Heart left ventricle (tissue), 16 donors: ENCODE results near the gene ADCY7. TPM values are rescaled to one million over a fixed set of nuclear protein-coding genes. Genes with fewer than 3 reads are reported as not detected.

Source experiments
- ATAC-seq, 4 donors: fragments of 200-7000 bp; cut with Tn5 transposase; one replicate each; pipeline ENCODE4 v1.9.1; 2020 to 2022; ENCODE audit warnings: moderate library complexity in 4 of 4, mild to moderate bottlenecking in 3 of 4, moderate number of reproducible peaks in 1 of 4
- DNase-seq, 5 donors: peaks; one replicate each; pipeline ENCODE4 v3.0.0-alpha.2; 2020
- H3K27ac ChIP-seq, 12 donors: fragments of 200-600 bp; sonication (generic) in 4 of 12; one replicate each; pipeline versions ENCODE4 v1.5.0 to v1.8.0; 2016 to 2022; ENCODE audit warnings: mild to moderate bottlenecking in 2 of 12
- H3K27me3 ChIP-seq, 9 donors: fragments of 200-600 bp; sonication (generic) in 2 of 9; one replicate each; pipeline versions ENCODE4 v1.5.1 to v1.8.0; 2016 to 2022; ENCODE audit warnings: mild to moderate bottlenecking in 3 of 9
- H3K36me3 ChIP-seq, 9 donors: fragments of 200-600 bp; sonication (generic) in 2 of 9; one replicate each; pipeline versions ENCODE4 v1.5.0 to v1.8.0; 2018 to 2022; ENCODE audit warnings: mild to moderate bottlenecking in 2 of 9
- H3K4me1 ChIP-seq, 12 donors: fragments of 200-600 bp; sonication (generic) in 4 of 12; one replicate each; pipeline versions ENCODE4 v1.5.0 to v1.8.0; 2016 to 2022; ENCODE audit warnings: mild to moderate bottlenecking in 3 of 12
- H3K4me3 ChIP-seq, 12 donors: fragments of 200-600 bp; sonication (generic) in 4 of 12; one replicate each; pipeline versions ENCODE4 v1.5.0 to v1.8.0; 2017 to 2022; ENCODE audit warnings: mild to moderate bottlenecking in 9 of 12, moderate library complexity in 4 of 12
- H3K9me3 ChIP-seq, 12 donors: fragments of 200-600 bp; sonication (generic) in 4 of 12; one replicate each; pipeline versions ENCODE4 v1.5.0 to v1.8.0; 2016 to 2022; ENCODE audit warnings: mild to moderate bottlenecking in 1 of 12
- CTCF ChIP-seq, 12 donors: fragments of 200-600 bp; sonication (generic) in 4 of 12; IDR thresholded peaks; one replicate each; pipeline versions ENCODE4 v1.5.0 to v1.8.0; 2018 to 2022; ENCODE audit warnings: antibody characterized with exemption in 12 of 12, mild to moderate bottlenecking in 5 of 12
- POLR2A ChIP-seq, 2 donors: fragments of 450-650 bp; IDR thresholded peaks; one replicate each; pipeline ENCODE4 v1.6.1; 2017; ENCODE audit warnings: antibody characterized with exemption in 2 of 2, mild to moderate bottlenecking in 2 of 2, moderate library complexity in 2 of 2
- WGBS, 4 donors: extraction: QIAGEN DNeasy Blood & Tissue Kit in 2 of 4; methylation state at CpG; one replicate each; pipeline versions ENCODE4 v1.1.5 to v1.1.7; 2013 to 2018; 5-methylcytosine and 5-hydroxymethylcytosine counted together
- intact Hi-C, 10 donors: fragments of 100-400 bp; cut with DNase I; formaldehyde crosslinking; loops; one replicate each; pipeline versions ENCODE4 v1.11.1 to v1.14.2; 2022
- polyA plus RNA-seq, 2 donors: library from polyadenylated mRNA; stranded (reverse); fragments of 200-250 nt; gene quantifications; one replicate each; pipeline ENCODE4 v1.2.3, GENCODE V29; 2013
- total RNA-seq, 9 donors: library from RNA; depleted of rRNA in 2 of 9; stranded (reverse); fragments of >200 nt in 2 of 9; fragmentation: NEBNext Ultra II Directional in 3 of 9; extraction: Animal tissue kit (Norgen Biotek cat#: 25700) in 3 of 9; gene quantifications; one replicate each; pipeline versions ENCODE4 v1.1.0 to v1.2.4, GENCODE V29; 2016 to 2023
- donor health status: ischemic (EF 13 %, LVEDD 7.1; RV severe dilation, severe dysfunction).
- donor health status: healthy with polysubstance abuse.
- donor health status: DM: no; HTN: yes; CAD: no.
- donor health status: DM: no; HTN: no; CAD: no.
- donor health status: ischemic (EF 25% LVEDD 6.9; RV normal size, moderate dysfunction).
- donor health status: ischemic (EF 25% LVEDD 5.7; RV mildly dilated, moderate dysfunction).
- donor health status: healthy.
- donor health status: DM: yes; HTN: yes; CAD: no.
- donor health status: ischemic (EF 35%, LVEDD 5.7; RV mildly dilated, moderate dysfunction).
- donor health status: nonischemic (EF 11% LVEDD 7.7; RV severe dilation, severe dysfunction).
- donor health status: DM: yes; HTN: yes; CAD: no.
- donor health status: PGD.
- donor health status: ischemic (EF 29% LVEDD 5.4; RV normal size, mild dysfunction).
- donor health status: nonischemic (EF 23%, LVEDD 6.1; RV moderate dilation, normal function).

Gene ADCY7
- total and polyA plus RNA-seq, 11 donors = 3.2 to 46.7 (median 5.3) TPM

- TF ChIP-seq POLR2A (IDR thresholded peaks at IDR 0.05) (no peak), CTCF (IDR thresholded peaks at IDR 0.05) (no peak)
- no peak overlapping the region for H3K27ac ChIP-seq
- DNase-seq (no peak), ATAC-seq (no peak)
- WGBS, 4 donors = 95 to 99% (median 98%) methylated on average over 2 of the region's 2 CpGs
- H3K4me1 ChIP-seq = peaks cover 0 to 6% (median 0%) of the 10 kb centered on the region in 12 donors
- intact Hi-C loops = loop anchor here in 8 of 10 donors (5.0 to 10.0 kb wide), 6 partner anchors 107 to 327 kb away; partner anchors contain the start of genes CNEP1R1 (in 2 of the 8) and TENT4B (in 1 of the 8)
- peaks cover 0 to 6% (median 0%) of the 10 kb centered on the region in 12 donors for H3K9me3 ChIP-seq
- peaks cover 0 to 74% (median 61%) of the 10 kb centered on the region in 9 donors for H3K36me3 ChIP-seq
- no peaks in the 10 kb centered on the region for H3K27me3 ChIP-seq
- H3K4me3 ChIP-seq = no peak overlapping the region
These were observed 85.6 kb downstream of the ADCY7 start for GRCh38 chr16:50351952-50352351.

- Histone ChIP-seq H3K9me3 (peaks cover 0 to 6% (median 0%) of the 10 kb centered on the region in 12 donors), H3K27me3 (no peaks in the 10 kb centered on the region), H3K4me3 (no peak overlapping the region), H3K27ac (peak overlapping the region in 2 of 12 donors; percentile 7 to 16), H3K4me1 (peaks cover 0 to 6% (median 0%) of the 10 kb centered on the region in 12 donors), H3K36me3 (peaks cover 0 to 79% (median 59%) of the 10 kb centered on the region in 9 donors)
- 62 to 79% (median 77%) methylated on average over 1 of the region's 1 CpG for WGBS, 4 donors
- TF ChIP-seq POLR2A (IDR thresholded peaks at IDR 0.05) (no peak), CTCF (IDR thresholded peaks at IDR 0.05) (no peak)
- ATAC-seq (no peak), DNase-seq (no peak)
- intact Hi-C loops = loop anchor here in 8 of 10 donors (5.0 to 10.0 kb wide), 6 partner anchors 109 to 329 kb away; partner anchors contain the start of genes CNEP1R1 (in 2 of the 8) and TENT4B (in 1 of the 8)
These were observed 87.7 kb downstream of the ADCY7 start for GRCh38 chr16:50354082-50354481.

- Histone ChIP-seq H3K36me3 (peaks cover 0 to 78% (median 57%) of the 10 kb centered on the region in 9 donors), H3K27me3 (no peaks in the 10 kb centered on the region), H3K9me3 (peaks cover 0 to 6% (median 0%) of the 10 kb centered on the region in 12 donors), H3K27ac (peak overlapping the region in 2 of 12 donors; percentile 7 to 16), H3K4me1 (peaks cover 0 to 6% (median 0%) of the 10 kb centered on the region in 12 donors), H3K4me3 (no peak overlapping the region)
- DNase-seq = no peak
- WGBS, 4 donors = 74 to 79% (median 78%) methylated on average over 11 of the region's 11 CpGs
- peak; percentile 38 to 73 (median 61) for TF ChIP-seq CTCF (IDR thresholded peaks at IDR 0.05)
- TF ChIP-seq POLR2A (IDR thresholded peaks at IDR 0.05) = no peak
- no peak for ATAC-seq
- intact Hi-C loops = loop anchor here (5.0 to 10.0 kb wide), 9 partner anchors 110 to 333 kb away; partner anchors contain the start of genes CNEP1R1 (in 3 of the 10) and TENT4B (in 1 of the 10)
These were observed 88.5 kb downstream of the ADCY7 start for GRCh38 chr16:50354629-50355456.

- intact Hi-C loops = loop anchor here (5.0 to 10.0 kb wide), 11 partner anchors 115 to 445 kb away; partner anchors contain the start of genes CNEP1R1 (in 6 of the 10) and TENT4B (in 1 of the 10)
- peaks cover 0 to 21% (median 12%) of the 10 kb centered on the region in 12 donors for H3K4me1 ChIP-seq
- no peak overlapping the region for H3K4me3 ChIP-seq
- ATAC-seq (no peak), DNase-seq (no peak)
- no peak overlapping the region for H3K27ac ChIP-seq
- no peaks in the 10 kb centered on the region for H3K27me3 ChIP-seq
- peaks cover 0 to 76% (median 55%) of the 10 kb centered on the region in 9 donors for H3K36me3 ChIP-seq
- WGBS, 4 donors = 48 to 67% (median 58%) methylated on average over 1 of the region's 1 CpG
- peaks cover 0 to 6% (median 0%) of the 10 kb centered on the region in 12 donors for H3K9me3 ChIP-seq
- no peak for TF ChIP-seq CTCF (IDR thresholded peaks at IDR 0.05)
- TF ChIP-seq POLR2A (IDR thresholded peaks at IDR 0.05) = no peak
These were observed 93.3 kb downstream of the ADCY7 start for GRCh38 chr16:50359626-50360025.
